Stimulated activated naive CD8-positive, alpha-beta T cell treated with anti-CD3 and anti-CD28 coated beads, Interleukin-15, Interleukin-2, amounts not matched to agents 100 U/mL and 50 U/mL, for 24 hours (primary cell): ENCODE measurements around the gene GRAP.
A peak's percentile ranks its signal among the peaks of the same experiment; 100 is the strongest.

ENCODE experiments used
- ATAC-seq: fragments of 150-1000 bp; cut with Tn5 transposase; one replicate; pipeline ENCODE4 v1.10.0; 2021
- DNase-seq: peaks from one replicate; pipeline ENCODE4 v3.0.0; 2021

The GRAP gene

DNA sequence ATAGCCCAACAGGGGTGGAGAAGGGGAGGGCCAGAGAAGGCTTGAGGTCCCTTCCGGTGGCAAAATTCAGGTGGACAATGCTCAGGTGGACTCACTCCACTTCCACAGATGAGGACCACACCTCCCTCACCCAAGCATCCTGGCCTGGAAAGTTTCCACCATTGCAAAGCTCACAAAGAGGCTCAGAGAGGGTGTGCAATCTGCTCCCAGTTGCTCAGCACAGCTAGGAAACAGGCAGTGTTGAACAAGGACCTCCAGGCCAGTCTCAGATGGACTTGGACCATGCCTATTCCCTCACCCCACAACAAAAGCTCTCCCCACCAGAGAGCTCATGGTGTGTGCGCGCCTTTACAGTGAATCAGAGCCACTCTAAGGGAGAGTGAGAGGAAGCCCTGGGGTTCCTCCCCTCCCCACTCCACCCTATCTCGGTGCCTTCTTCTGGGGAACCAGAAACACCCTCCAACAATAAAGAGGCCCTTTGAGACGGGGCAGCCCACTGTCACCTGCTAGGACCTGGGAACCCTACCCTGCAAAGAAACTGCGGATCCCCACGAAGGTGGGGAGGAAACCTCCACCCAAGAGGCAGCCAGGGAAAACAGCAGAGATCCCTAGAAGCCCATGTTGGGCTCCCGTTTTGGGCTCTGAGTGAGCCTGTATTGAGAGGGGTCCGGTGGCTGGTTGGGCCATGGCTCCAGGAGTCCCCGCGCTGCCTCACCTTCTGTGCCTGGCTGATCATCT, 43.8 kb downstream of the GRAP start:
- peak; percentile 25 for ATAC-seq
- no peak for DNase-seq

DNA sequence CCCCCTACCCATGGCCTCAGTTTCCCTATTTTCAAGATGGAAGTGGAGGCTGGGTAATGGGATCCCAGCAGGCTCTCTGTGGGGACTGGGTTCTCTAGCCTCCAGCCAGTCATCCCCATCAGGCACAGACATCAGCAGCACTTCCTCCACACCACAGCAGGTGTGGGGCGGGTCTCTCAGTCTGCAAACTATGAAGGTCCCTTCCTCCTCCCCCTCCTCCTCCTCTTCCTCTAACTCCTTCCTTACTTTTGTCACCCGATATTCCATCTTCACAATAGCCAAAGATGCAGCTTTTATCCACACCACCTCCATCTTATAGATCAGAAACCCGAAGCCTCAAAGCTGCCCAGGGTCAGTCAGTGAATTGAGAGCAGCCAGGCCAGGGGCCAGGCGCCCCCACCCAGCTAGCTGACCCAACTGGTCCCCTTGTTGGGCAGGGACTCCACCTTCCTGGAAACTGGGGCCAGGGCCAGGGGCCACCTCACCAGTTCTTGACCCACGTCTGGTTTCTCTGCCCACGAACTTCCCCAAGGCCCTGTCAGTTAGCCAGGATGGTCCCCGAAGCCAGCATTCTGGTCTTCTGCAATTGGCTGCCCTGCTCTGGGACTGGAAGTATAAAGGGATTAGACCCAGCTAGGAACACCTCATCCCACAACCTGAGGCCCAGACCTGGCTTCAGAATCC, 44.7 kb downstream of the GRAP start:
- ATAC-seq, result no peak
- DNase-seq, result no peak

DNA sequence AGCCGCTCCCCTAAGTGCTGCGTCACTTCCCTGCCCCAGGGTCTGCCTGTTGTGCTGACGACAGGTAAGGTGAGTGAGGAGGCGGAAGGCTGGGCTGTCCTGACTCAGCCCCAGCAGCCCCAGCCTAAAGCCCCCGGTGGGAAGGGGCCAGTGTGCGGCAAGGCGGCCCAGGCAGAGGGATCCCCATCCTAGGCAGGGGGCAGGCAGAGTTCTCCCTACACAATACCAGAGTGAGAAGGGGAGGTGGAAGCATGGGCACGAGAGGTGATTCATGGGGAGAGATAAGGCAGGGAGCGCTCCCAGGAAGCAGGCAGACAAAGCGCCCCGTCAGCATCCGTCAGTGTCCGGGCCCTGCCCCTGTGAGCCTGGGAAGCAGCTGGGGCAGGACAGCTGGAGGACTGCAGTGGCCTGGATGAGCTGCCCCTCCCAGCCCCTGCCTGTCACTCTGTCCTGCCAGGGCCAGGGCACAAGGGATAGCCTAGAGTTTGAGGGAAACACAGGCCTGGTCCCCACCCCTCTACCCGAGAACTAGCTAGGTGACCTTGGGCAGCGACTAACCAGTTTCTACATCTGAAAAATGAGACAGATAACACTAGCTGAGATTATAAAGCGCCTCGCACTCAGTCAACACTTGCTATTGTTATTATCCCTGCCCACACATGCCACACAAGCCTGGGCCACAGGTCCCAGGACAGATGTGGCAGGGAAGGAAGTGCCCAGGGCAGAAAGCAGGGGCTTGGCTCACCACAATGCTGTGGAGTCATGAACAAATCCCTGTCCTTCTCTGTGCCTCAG, 46.0 kb downstream of the GRAP start:
- ATAC-seq (no peak), DNase-seq (no peak)

DNA sequence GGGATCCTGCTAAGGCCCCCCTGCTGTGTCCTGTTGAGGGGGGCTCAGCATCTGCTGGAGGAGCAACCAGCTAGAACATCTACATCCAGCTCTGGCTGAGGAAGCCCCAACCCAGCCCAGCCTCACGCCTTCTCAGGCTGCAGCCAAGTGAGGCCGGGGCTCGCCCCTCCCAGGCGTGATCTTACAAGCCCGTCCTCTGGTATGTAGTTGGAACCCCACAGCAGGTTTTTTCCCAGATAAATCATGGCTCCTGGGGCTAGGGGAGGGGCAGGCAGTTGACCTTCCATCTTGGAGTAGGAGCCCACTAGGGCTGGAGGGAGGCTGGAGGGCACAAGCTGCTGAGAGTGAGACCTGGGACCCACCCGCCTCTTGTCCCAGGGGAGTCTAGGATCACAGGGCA, 46.8 kb downstream of the GRAP start:
- DNase-seq (no peak), ATAC-seq (no peak)

DNA sequence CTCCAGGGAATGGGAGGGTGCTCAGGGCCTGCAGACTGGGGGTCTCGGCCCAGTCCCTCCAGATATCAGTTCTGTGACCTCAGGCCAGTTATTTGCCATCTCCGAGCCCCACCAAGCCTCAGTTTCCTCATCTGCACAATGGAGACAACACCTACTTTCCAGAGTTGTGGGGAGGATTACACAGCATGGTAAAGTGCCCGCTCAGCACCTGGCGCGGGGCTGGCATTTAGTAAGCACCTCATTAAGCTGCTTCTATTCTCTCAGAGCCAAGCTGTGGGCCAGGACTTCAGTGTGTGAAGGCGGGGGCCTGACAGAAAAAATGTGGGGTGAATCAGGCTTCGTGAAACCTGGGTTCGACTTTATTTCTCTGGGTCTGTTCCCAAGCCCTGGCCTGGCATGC, 47.4 kb downstream of the GRAP start:
- no peak for ATAC-seq

DNA sequence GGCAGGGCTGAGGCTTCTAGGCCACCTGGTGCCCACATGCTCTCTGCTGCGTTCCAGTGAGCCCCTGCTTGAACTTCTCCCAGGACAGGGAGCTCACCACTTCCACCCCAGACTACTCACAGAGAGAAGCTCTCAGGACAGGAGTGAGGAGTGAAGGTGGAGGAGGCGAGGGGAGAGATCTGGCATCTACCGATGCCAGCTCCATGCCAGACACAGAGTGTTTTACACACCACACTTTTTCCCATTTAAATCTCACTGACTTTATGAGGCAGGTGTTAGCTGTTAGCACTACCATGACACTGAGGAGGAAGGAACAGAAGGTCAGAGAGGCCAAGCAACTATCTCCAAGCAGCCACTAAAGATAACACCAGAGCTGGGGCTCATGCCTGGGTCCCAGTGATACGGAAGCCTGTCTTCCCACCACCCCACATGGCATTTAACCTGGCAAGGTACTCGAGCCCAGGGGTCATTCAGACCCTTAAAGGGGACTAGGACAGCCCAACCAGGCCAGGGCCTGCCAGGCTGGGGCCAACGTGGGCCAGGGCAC, 49.0 kb downstream of the GRAP start:
- ATAC-seq, result no peak
- no peak for DNase-seq

More for the DNA sequence above, 47.4 kb downstream of the GRAP start:
- no peak for DNase-seq

DNA sequence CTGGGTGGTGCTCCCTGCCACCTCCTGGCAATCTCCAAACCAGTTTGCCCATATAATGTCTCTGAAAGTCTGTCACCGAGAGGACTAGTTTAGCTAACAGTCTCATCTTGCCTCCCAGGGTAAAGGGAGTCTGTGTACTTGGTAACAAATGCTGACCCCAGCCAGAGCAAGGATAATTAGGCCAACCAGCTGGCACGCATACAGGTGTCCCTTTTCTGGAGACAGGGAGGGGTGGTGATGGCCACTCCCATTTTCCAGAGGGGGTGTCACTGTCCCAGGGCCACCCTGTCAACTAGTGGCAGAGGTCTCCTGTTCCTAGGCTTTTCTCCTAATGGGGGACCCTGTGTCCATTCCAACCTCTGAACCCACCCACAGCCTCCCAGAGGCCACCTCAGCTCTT, 50.3 kb downstream of the GRAP start:
- ATAC-seq, result no peak
- no peak for DNase-seq

DNA sequence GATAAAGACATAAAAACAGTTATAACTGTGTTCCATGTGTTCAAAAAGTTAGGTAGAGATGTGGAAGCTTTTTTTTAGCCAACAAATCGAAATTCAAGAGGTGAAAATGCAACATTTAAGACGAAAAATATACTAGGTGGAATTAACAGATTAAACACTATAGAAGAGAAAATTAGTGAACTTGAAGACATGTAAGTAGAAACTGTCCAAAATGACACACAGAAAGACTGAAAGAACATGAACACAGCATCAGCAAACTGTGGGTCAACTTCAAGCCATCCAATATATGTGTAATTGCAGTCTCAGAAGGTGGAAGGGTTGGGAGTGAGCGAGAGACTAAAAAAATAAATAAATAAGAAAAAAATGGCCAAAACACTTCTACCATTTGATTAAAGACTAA, 51.5 kb downstream of the GRAP start:
- ATAC-seq, result no peak
- DNase-seq, result no peak

DNA sequence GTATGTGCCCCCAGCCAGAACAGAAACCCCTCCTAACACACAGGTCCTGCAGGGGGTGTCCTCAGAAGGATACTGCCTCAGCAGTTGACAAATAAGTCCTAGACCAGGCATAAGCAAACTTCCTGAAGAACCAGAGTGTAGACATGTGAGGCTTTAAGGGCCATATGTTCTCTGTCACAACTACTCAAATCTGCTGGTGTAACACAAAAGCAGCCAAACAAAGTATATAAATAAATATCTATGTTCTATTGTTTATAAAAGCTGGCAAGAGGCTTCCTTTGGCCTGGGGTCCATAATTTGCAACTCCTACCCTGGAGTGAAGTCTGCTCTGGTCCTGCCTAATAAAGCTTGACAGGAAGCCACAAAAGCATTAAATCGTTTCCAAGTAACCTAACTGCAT, 52.1 kb downstream of the GRAP start:
- ATAC-seq (no peak), DNase-seq (no peak)

DNA sequence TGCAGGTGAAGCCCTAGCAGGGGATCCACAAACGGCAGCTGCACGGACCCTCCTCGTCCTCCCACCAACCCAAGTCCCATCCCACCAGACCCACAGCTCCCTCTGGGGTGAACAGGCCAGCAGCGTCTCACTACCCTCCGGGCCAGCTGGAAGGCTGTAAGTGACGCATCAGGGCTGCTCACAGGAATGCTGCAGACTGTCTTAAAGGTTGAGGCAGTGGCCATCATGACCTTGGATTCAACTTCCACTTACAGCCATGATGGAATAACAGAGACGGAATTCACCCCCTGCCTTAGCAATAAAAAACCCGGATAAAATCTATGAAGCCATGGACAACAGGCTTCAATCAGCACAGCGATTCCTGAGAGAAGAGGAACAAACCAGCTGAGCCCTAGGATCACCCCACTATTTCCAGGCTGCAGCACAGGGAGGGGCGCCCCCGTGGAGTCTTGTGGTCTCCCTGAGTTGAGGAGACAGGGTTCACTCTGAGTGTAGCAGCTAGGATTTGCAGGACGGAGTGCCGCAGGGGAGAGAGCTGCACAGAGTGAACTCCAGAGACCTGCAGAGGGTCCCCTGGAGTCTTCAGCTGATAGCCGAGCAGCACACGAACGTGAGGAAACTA, 52.7 kb downstream of the GRAP start:
- ATAC-seq (no peak), DNase-seq (no peak)

DNA sequence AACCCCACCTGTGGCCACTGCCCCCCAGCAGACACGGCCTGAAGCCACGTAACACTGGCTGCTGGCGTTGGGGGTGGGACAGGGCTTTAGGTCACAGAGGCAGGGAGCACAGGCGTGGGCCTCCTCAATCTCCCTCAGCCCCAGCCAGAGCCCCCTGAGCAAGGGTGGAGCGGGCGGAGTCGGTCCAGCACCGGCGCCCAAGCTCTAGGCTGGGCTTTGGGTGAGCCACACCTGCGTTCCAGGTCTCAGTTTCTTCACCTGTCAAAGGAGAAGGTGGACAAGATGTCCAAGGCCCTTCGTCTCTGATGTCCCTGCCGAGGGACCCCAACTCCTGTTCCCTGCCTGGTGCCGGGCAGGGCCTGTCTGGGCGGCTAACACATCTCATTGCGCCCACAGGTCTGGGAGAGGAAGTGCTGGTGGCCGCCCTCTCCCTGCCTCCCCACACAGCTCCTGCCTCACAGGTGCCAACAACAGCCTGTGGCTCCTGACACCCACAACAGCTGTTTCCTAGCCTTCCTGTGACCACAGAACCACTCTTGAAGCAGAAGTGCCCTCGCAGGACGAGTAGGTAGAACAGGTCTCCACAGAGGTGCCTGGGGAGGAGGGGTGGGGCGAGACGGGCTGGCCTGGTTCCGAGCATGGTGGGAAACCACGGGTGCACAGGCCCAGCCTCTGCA, 54.2 kb downstream of the GRAP start:
- ATAC-seq, result peak; percentile 41
- DNase-seq, result peak; percentile 15

DNA sequence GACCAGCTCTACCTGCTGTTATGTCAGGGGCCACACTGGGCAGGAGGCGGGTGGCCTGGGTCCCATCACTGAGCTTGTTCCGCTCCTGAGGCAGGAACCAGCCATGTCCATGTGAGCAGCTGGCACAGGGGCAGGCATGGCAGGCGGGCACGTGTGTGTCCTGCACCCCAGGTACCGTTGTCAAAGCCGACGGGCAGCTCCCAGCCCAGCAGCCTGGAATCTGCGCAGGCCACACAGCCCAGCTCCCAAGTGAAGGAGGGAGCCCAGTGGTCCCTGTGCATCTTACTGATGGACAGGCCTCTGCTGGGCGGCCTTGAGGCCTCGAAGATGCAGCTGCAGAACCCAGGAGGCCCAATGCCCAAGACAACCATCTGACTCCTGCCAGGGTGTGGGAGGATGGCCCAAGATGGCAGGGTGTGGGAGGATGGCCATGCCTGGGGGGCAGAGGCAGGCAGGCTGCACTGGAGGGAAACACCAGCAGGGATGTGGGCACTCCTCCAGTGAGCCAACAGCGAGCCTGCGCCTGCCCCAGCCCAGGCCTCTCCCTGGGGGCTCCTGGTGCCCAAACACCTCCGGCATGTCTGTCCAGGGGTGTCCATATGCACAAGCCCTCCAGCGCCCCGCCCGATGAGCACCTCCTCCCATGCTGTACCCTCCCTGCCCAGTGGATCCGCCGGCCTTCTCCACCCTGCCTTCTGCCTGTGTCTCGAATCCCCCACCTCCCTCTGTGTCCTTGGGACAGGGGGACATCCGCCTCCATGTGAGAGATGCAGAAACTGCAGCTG, 55.0 kb downstream of the GRAP start:
- no peak for ATAC-seq
- DNase-seq, result no peak

DNA sequence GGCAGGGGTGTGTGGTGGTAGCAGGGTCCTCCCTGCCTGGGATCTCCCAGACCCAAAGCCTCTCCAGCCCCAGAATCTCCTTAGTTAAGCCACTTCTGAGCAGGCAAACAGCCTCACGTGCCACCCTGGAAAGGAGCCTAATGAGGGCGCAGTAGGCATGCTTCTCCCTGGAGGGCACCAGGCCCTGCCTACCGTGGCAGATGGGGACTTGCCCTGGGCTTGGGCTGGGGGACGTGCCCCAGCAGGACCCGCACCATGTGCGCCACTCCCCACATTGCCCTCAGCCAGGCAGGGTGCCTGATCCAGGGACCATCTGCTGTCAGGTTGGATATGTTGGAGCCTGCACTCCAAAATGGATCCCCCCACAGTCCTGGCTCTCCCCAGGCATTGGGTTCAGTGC, 56.4 kb downstream of the GRAP start:
- no peak for ATAC-seq
- DNase-seq, result no peak

DNA sequence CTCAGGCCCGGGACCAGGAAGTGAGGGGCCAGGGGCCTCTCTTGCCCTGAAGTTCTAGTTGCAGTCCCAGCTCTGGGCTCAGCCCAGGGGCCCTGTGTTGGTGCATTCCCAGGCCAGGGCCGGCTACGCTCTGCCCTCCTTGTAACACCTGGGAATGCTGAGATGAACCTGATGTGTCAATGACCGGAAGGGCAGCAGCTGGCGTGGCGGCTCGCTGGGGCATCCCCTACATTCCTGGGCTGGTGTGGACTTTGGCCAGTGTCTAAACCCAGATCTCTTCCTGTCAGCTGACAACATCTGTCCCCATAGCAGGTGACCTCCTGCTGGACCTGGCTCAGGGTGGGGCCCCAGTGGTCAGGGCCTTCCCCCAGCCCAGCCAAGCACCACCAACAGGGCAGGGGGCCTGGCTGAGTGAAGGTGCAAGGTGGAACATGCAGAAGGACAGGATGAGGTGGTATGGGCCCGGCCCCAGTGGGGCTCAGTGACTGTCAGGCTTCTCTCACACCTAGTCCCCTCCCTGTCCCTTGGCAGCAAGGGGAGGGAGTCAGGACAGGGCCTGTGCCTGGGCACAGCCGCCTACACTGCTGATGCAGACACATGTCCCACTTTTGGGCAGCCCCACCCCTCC, 58.1 kb downstream of the GRAP start:
- DNase-seq (no peak), ATAC-seq (no peak)

DNA sequence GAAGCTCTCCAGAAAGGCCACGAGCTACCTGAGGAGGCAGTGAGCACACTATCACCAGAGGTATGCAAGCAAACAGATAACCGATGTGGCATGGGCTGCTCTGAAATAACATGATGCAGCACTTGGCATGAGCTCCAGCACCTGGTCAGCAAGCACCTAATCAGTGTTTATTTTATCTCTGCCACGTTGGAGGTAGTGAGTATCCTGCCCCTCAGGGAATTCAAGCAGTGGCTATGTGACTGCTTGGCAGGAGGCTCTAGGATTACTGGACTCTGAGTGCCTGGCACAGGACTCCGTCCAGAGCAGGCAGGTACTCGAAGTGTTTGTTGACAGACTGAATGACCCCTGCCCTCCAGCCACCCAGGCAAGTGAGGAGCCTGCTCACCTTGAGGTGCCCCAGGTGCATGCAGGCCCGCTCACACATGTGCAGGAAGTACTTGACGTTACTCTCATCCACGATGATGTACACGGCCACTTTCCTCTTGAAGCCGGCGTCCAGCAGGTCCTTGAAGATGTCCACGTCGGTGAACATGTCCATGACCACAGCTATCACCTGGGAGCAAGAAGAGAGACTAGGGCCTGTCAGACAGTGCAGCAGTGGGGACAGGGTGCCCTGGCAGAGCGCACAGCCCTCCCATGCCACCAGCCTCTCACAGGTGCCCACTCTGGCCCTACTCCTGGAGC, 58.8 kb downstream of the GRAP start:
- ATAC-seq (no peak), DNase-seq (no peak)

DNA sequence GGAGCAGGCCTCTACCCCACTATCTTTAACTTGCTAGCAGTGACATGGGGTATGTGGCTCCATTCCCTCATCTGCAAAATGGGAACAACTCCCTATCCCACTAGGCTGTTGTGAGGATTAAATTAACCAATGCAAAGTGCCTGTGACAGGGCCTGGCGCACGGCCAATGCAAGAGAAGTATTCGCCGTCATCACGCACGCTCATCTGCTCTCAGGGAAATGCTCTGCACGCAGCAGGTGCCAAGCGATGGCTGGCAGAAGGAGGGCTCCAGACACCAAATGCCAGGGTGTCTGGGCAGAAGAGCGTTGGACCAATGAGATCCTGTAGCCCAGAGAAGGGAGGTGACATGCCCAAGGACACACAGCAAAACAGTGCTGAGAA, 59.5 kb downstream of the GRAP start:
- no peak for DNase-seq
- ATAC-seq, result no peak

DNA sequence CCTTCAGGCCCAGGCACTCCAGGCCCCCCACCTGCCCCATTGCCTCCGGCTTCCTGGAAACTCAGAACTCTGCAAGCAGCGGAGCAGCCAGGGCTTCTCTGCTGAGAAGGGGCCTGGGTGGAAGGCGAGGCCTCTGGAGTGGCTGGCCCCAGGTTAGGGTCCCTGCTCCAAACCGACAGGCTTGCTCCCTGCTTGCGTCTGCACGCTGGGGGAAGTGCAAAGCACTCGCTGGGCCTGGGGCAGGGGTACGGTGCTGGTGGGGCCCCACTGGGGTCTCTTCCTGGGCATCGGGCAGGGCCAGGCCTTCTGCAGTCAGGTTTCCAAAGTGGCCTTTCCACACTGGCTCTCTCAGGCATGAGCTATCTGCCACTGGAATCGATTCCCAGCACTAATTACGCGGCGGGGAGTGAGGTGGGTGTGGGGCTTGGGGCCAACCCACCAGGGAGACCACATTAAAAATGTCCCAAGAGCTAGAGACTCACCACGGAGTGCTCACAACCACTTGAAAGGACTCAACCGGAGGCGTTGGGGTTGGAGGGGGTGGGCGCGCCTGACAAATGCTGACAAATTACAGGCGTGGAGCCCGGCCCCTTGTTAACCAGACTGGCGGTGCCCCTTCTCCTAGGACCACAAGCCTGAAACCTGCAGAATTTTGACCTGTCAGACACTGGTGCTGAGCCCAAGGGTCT, 60.1 kb downstream of the GRAP start:
- peak; percentile 35 for DNase-seq
- no peak for ATAC-seq

DNA sequence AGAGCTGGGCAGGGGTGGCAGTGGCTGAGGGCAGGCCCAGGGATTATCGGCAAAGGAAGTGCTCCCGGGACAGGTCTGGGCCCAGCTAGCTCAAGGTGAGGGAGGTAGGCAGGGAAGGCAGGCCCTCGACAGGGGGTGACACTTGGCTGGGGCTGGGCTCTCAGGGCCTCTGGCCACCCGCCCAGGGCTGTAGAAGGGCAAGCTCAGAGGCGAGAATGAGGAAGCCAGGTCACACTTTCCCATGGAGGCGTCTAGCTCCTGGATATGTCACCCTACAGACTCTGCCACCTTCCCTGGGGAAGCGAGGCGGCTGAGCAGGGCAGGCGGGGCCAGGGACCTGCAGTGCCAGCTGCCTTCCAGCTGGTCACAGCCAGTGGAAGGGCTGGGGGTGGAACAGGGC, 61.3 kb downstream of the GRAP start:
- ATAC-seq (no peak), DNase-seq (no peak)
